Lower lobe of right lung (tissue), 2 donors: ENCODE data around the gene HSFX1. TPM values are rescaled to one million over a fixed set of nuclear protein-coding genes. Genes with fewer than 3 reads are reported as not detected.
"Not testable (repeated sequence)": the region's sequence is repeated elsewhere in the genome, so short reads cannot be mapped to it uniquely, and the experiment has no call there.

Experiments used
- ATAC-seq, 2 donors: fragments of 200-7000 bp; cut with Tn5 transposase; one replicate each; pipeline ENCODE4 v1.9.1; 2020 to 2022; ENCODE audit warnings: mild to moderate bottlenecking in 2 of 2, moderate library complexity in 2 of 2
- DNase-seq: peaks from one replicate; pipeline ENCODE4 v3.0.0-alpha.2; 2020
- H3K27ac ChIP-seq: fragments of 200-600 bp; one replicate; pipeline ENCODE4 v1.8.0; 2022
- H3K27me3 ChIP-seq: fragments of 200-600 bp; one replicate; pipeline ENCODE4 v1.8.0; 2022; ENCODE audit warnings: low read depth
- H3K36me3 ChIP-seq: fragments of 200-600 bp; one replicate; pipeline ENCODE4 v1.8.0; 2022; ENCODE audit warnings: mild to moderate bottlenecking
- H3K4me1 ChIP-seq: fragments of 200-600 bp; one replicate; pipeline ENCODE4 v1.8.0; 2022
- H3K4me3 ChIP-seq: fragments of 200-600 bp; one replicate; pipeline ENCODE4 v1.8.0; 2022; ENCODE audit warnings: mild to moderate bottlenecking
- H3K9me3 ChIP-seq: fragments of 200-600 bp; one replicate; pipeline ENCODE4 v1.8.0; 2022
- CTCF ChIP-seq: fragments of 200-600 bp; IDR thresholded peaks from one replicate; pipeline ENCODE4 v1.8.0; 2022; ENCODE audit warnings: antibody characterized with exemption, mild to moderate bottlenecking
- intact Hi-C: fragments of 100-400 bp; cut with DNase I; formaldehyde crosslinking; loops from one replicate; pipeline ENCODE4 v1.11.0; 2022
- total RNA-seq: library from RNA; stranded (reverse); fragmentation: NEBNext Ultra II Directional; extraction: Animal tissue kit (Norgen Biotek cat#: 25700); gene quantifications from one replicate; pipeline ENCODE4 v1.2.1, GENCODE V29; 2021
- donor health status: DM: no; HTN: yes; CAD: no; lungs with severe emphysema.

The HSFX1 gene
- total RNA-seq, 1 donor from 2014 or later: 2.2 TPM

GRCh38 chrX:149760965-149761364 lies 12.9 kb upstream of the HSFX1 start:
- no peaks in the 10 kb centered on the region for H3K27me3 ChIP-seq
- H3K9me3 ChIP-seq: no peaks in the 10 kb centered on the region
- H3K36me3 ChIP-seq: no peaks in the 10 kb centered on the region
- ATAC-seq (no peak), DNase-seq (no peak)
- intact Hi-C loops: no loop called here
- TF ChIP-seq CTCF: no peak
- no peaks in the 10 kb centered on the region for H3K4me1 ChIP-seq
- no peak overlapping the region for H3K27ac ChIP-seq
- H3K4me3 ChIP-seq: no peak overlapping the region

GRCh38 chrX:149761858-149762674 lies 11.8 kb upstream of the HSFX1 start:
- H3K27me3 ChIP-seq, H3K36me3 ChIP-seq, H3K9me3 ChIP-seq, intact Hi-C loops, H3K4me3 ChIP-seq, H3K27ac ChIP-seq, DNase-seq, ATAC-seq, H3K4me1 ChIP-seq: not testable (repeated sequence)

GRCh38 chrX:149762696-149763614 lies 10.9 kb upstream of the HSFX1 start:
- Histone ChIP-seq H3K36me3 (no peaks in the 10 kb centered on the region), H3K9me3 (no peaks in the 10 kb centered on the region), H3K4me1 (no peaks in the 10 kb centered on the region), H3K27me3 (no peaks in the 10 kb centered on the region), H3K27ac (no peak overlapping the region), H3K4me3 (no peak overlapping the region)
- DNase-seq: no peak
- intact Hi-C loops: no loop called here
- no peak for ATAC-seq
- no peak for TF ChIP-seq CTCF

GRCh38 chrX:149770344-149770743 lies 3.5 kb upstream of the HSFX1 start:
- not testable (repeated sequence) for ATAC-seq, H3K4me1 ChIP-seq

GRCh38 chrX:149773026-149773425 lies 842 bp upstream of the HSFX1 start:
- H3K27ac ChIP-seq, H3K36me3 ChIP-seq, H3K4me3 ChIP-seq, H3K9me3 ChIP-seq, H3K27me3 ChIP-seq, intact Hi-C loops, DNase-seq, ATAC-seq, H3K4me1 ChIP-seq: not testable (repeated sequence)

More at GRCh38 chrX:149770344-149770743, 3.5 kb upstream of the HSFX1 start:
- DNase-seq, H3K36me3 ChIP-seq, H3K27ac ChIP-seq, H3K4me3 ChIP-seq, intact Hi-C loops, H3K9me3 ChIP-seq, H3K27me3 ChIP-seq: not testable (repeated sequence)

GRCh38 chrX:149777999-149778398 lies 4.1 kb downstream of the HSFX1 start:
- H3K27me3 ChIP-seq, ATAC-seq, H3K9me3 ChIP-seq, H3K36me3 ChIP-seq, H3K27ac ChIP-seq, DNase-seq, H3K4me3 ChIP-seq, intact Hi-C loops, H3K4me1 ChIP-seq: not testable (repeated sequence)

GRCh38 chrX:149781727-149782126 lies 7.9 kb downstream of the HSFX1 start, which contains the start of gene MAGEA9:
Gene MAGEA9, plus strand, starts transcription at chrX:149781930. Its CDS starts 4,281 bp downstream, at chrX:149786211.
- DNase-seq, H3K27me3 ChIP-seq, H3K27ac ChIP-seq, H3K4me1 ChIP-seq, H3K36me3 ChIP-seq, H3K9me3 ChIP-seq, ATAC-seq, intact Hi-C loops, H3K4me3 ChIP-seq: not testable (repeated sequence)

- H3K36me3 ChIP-seq, H3K4me1 ChIP-seq, DNase-seq, H3K27me3 ChIP-seq, H3K9me3 ChIP-seq, ATAC-seq, H3K4me3 ChIP-seq, H3K27ac ChIP-seq, intact Hi-C loops: not testable (repeated sequence)
These were observed 21.7 kb downstream of the HSFX1 start for GRCh38 chrX:149795531-149795930.
